Transverse colon (tissue), 4 donors: ENCODE measurements around the gene LYPD3.

ENCODE experiments used
- EP300 ChIP-seq: sonication (generic); formaldehyde crosslinking; IDR thresholded peaks from one replicate; pipeline ENCODE4 v1.6.1; 2017; ENCODE audit warnings: antibody characterized with exemption, low read depth
- POLR2A ChIP-seq: fragments of 450-650 bp; IDR thresholded peaks from one replicate; pipeline ENCODE4 v1.6.1; 2016; ENCODE audit warnings: antibody characterized with exemption, mild to moderate bottlenecking, moderate library complexity
- POLR2AphosphoS5 ChIP-seq, 3 donors: sonication (generic); formaldehyde crosslinking; IDR thresholded peaks; one replicate each; pipeline ENCODE4 v1.6.1; 2016; ENCODE audit warnings: antibody characterized with exemption in 3 of 3
- TF ChIP-seq, protein P1 (sequence below), 5 experiments: fragments of 200-600 bp in 3 of 5; fragments of 450-650 bp in 2 of 5; sonication (generic) in 3 of 5; IDR thresholded peaks; 1 replicate in 2 of 5; 2 replicates in 3 of 5; pipeline ENCODE4 v1.5.1; 2016 to 2017; ENCODE audit warnings: antibody characterized with exemption in 5 of 5, inconsistent platforms in 3 of 5, mild to moderate bottlenecking in 2 of 5, moderate library complexity in 1 of 5

DNA sequence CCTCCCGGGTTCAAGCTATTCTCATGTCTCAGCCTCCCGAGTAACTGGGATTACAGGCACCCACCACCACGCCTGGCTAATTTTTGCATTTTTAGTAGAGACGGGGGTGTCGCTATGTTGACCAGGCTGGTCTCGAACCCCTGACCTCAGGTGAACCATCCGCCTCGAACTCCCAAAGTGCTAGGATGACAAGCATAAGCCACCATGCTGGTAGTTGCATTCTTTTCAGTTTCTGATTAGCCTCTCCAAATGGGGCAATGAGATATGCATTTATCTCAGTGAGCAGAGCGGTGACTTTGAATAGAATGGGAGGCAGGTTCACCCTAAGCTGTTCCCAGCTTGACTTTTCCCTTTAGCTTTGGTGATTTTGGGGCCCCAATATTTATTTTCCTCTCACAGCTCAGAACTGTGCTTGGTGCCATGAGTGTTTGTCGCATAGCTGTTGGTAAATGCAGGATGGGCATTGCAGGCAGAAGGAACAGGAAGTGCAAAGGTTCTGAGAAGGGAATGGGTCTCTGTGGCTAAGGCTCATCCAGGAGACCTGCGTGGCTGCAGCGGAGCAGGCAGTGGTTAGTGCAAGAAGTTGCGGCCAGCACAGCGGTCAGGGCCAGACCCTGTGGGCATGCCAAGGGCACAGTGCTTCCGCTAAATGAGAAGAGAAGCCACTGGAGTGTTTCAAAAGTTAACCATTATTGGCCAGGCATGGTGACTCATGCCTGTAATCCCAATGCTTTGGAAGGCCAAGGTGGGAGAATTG lies 20.7 kb downstream of the LYPD3 start:
- TF ChIP-seq, protein P1, sequence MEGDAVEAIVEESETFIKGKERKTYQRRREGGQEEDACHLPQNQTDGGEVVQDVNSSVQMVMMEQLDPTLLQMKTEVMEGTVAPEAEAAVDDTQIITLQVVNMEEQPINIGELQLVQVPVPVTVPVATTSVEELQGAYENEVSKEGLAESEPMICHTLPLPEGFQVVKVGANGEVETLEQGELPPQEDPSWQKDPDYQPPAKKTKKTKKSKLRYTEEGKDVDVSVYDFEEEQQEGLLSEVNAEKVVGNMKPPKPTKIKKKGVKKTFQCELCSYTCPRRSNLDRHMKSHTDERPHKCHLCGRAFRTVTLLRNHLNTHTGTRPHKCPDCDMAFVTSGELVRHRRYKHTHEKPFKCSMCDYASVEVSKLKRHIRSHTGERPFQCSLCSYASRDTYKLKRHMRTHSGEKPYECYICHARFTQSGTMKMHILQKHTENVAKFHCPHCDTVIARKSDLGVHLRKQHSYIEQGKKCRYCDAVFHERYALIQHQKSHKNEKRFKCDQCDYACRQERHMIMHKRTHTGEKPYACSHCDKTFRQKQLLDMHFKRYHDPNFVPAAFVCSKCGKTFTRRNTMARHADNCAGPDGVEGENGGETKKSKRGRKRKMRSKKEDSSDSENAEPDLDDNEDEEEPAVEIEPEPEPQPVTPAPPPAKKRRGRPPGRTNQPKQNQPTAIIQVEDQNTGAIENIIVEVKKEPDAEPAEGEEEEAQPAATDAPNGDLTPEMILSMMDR (IDR thresholded peaks at IDR 0.05), result no peak
- TF ChIP-seq POLR2A, result no peak
- TF ChIP-seq POLR2AphosphoS5 (IDR thresholded peaks at IDR 0.05), result no peak
- no peak for TF ChIP-seq EP300
